ENCODE measurements around the gene FAF1.

FAF1 gene

GRCh38 chr1:50978144-50978851, 18.2 kb upstream of the FAF1 start (continued):
- TF ChIP-seq ZNF239 (tag by site-specific recombination; IDR thresholded peaks at IDR 0.05) (no peak), ZNF175 (tag by site-specific recombination; IDR thresholded peaks at IDR 0.05) (no peak), ZNF776 (tag by site-specific recombination; IDR thresholded peaks at IDR 0.05; ENCODE audit: borderline replicate concordance) (no peak), ZBTB49 (tag by site-specific recombination; IDR thresholded peaks at IDR 0.05; ENCODE audit: low read depth) (no peak), ZBTB20 (tag by site-specific recombination; IDR thresholded peaks at IDR 0.05) (peak; percentile 70), ZFHX2 (tag by site-specific recombination; conservative IDR thresholded peaks at IDR 0.05) (no peak), ZNF37A (tag by site-specific recombination; IDR thresholded peaks at IDR 0.05) (no peak), KLF10 (tag by site-specific recombination; IDR thresholded peaks at IDR 0.05) (no peak; the same call in 1 of the 2 replicates), ZNF639 (tag by site-specific recombination; IDR thresholded peaks at IDR 0.05) (no peak), ZNF394 (tag by site-specific recombination; IDR thresholded peaks at IDR 0.05; ENCODE audit: borderline replicate concordance) (no peak), ZBTB8A (tag by site-specific recombination; IDR thresholded peaks at IDR 0.05) (peak; percentile 92), ZNF302 (tag by site-specific recombination; IDR thresholded peaks at IDR 0.05; ENCODE audit: low read depth) (no peak), MYNN (tag by site-specific recombination; IDR thresholded peaks at IDR 0.05; ENCODE audit: borderline replicate concordance) (no peak), ZNF280D (tag by site-specific recombination; IDR thresholded peaks at IDR 0.05) (no peak), WT1 (tag by site-specific recombination; IDR thresholded peaks at IDR 0.05) (peak; percentile 89), ZNF560 (tag by site-specific recombination; IDR thresholded peaks at IDR 0.05; ENCODE audit: borderline replicate concordance) (no peak), ZNF629 (tag by site-specific recombination; IDR thresholded peaks at IDR 0.05) (0 out of 2 replicates have a peak, but pooled peaks have one; percentile 19)
- TF ChIP-seq, protein P1, sequence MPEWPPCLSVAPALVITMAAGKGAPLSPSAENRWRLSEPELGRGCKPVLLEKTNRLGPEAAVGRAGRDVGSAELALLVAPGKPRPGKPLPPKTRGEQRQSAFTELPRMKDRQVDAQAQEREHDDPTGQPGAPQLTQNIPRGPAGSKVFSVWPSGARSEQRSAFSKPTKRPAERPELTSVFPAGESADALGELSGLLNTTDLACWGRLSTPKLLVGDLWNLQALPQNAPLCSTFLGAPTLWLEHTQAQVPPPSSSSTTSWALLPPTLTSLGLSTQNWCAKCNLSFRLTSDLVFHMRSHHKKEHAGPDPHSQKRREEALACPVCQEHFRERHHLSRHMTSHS (tag by site-specific recombination; IDR thresholded peaks at IDR 0.05): no peak
- TF ChIP-seq, protein P2, sequence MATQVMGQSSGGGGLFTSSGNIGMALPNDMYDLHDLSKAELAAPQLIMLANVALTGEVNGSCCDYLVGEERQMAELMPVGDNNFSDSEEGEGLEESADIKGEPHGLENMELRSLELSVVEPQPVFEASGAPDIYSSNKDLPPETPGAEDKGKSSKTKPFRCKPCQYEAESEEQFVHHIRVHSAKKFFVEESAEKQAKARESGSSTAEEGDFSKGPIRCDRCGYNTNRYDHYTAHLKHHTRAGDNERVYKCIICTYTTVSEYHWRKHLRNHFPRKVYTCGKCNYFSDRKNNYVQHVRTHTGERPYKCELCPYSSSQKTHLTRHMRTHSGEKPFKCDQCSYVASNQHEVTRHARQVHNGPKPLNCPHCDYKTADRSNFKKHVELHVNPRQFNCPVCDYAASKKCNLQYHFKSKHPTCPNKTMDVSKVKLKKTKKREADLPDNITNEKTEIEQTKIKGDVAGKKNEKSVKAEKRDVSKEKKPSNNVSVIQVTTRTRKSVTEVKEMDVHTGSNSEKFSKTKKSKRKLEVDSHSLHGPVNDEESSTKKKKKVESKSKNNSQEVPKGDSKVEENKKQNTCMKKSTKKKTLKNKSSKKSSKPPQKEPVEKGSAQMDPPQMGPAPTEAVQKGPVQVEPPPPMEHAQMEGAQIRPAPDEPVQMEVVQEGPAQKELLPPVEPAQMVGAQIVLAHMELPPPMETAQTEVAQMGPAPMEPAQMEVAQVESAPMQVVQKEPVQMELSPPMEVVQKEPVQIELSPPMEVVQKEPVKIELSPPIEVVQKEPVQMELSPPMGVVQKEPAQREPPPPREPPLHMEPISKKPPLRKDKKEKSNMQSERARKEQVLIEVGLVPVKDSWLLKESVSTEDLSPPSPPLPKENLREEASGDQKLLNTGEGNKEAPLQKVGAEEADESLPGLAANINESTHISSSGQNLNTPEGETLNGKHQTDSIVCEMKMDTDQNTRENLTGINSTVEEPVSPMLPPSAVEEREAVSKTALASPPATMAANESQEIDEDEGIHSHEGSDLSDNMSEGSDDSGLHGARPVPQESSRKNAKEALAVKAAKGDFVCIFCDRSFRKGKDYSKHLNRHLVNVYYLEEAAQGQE (tag by site-specific recombination; IDR thresholded peaks at IDR 0.05): peak; percentile 58; the same call in 1 of the 2 replicates

All from HEK293 (cell line).